Neural progenitor cell (in vitro differentiated cells): Measurements from ENCODE around the gene CAAP1.

ENCODE experiments used
- CTCF ChIP-seq: fragments of 200-600 bp; sonication (generic); IDR thresholded peaks from 2 replicates; pipeline ENCODE4 v1.5.1; 2017; ENCODE audit warnings: antibody characterized with exemption, mild to moderate bottlenecking
- EZH2 ChIP-seq: fragments of 200-600 bp; sonication (generic); IDR thresholded peaks from 2 replicates; pipeline ENCODE4 v1.6.1; 2017; ENCODE audit warnings: antibody characterized with exemption, mild to moderate bottlenecking, moderate library complexity
- EZH2phosphoT487 ChIP-seq: fragments of 200-600 bp; sonication (generic); IDR thresholded peaks from 2 replicates; pipeline ENCODE4 v1.6.1; 2017; ENCODE audit warnings: antibody characterized with exemption

- TF ChIP-seq CTCF = no peak
- TF ChIP-seq EZH2 = no peak
- no peak for TF ChIP-seq EZH2phosphoT487
Observed at GRCh38 chr9:26939955-26940711, 47.5 kb upstream of the CAAP1 start.
